Forelimb muscle (tissue), 1 donor: Measurements from ENCODE around the gene LAMB3. TPM values are rescaled to one million over a fixed set of nuclear protein-coding genes. Genes with fewer than 3 reads are reported as not detected.

ENCODE experiments used
- DNase-seq: peaks from one replicate; pipeline ENCODE4 v3.0.0-alpha.2; 2013; ENCODE audit warnings: low read depth
- polyA plus RNA-seq: library from polyadenylated mRNA; unstranded; fragments of 120-200 nt; gene quantifications from one replicate; pipeline ENCODE4 v1.2.1, GENCODE V29; 2013; ENCODE audit not compliant: insufficient read length

The LAMB3 gene
- polyA plus RNA-seq, 1 donor, result 0.70 TPM

GRCh38 chr1:209595599-209596285 lies 56.5 kb downstream of the LAMB3 start:
- DNase-seq, result no peak

GRCh38 chr1:209595028-209595427 lies 57.2 kb downstream of the LAMB3 start:
- no peak for DNase-seq

- DNase-seq, result no peak
These were observed 57.8 kb downstream of the LAMB3 start for GRCh38 chr1:209594440-209594839.

GRCh38 chr1:209593747-209594146 lies 58.5 kb downstream of the LAMB3 start:
- no peak for DNase-seq

GRCh38 chr1:209590405-209590804 lies 61.8 kb downstream of the LAMB3 start:
- no peak for DNase-seq

- DNase-seq, result no peak
These were observed 62.4 kb downstream of the LAMB3 start for GRCh38 chr1:209589863-209590262.

- no peak for DNase-seq
These were observed 62.8 kb downstream of the LAMB3 start for GRCh38 chr1:209589440-209589839.

GRCh38 chr1:209587789-209588188 lies 64.4 kb downstream of the LAMB3 start:
- no peak for DNase-seq

- no peak for DNase-seq
These were observed 65.9 kb downstream of the LAMB3 start for GRCh38 chr1:209586221-209586740.

GRCh38 chr1:209585672-209586071 lies 66.6 kb downstream of the LAMB3 start:
- DNase-seq, result no peak

GRCh38 chr1:209585197-209585596 lies 67.0 kb downstream of the LAMB3 start:
- DNase-seq, result no peak

- no peak for DNase-seq
These were observed 68.0 kb downstream of the LAMB3 start for GRCh38 chr1:209584231-209584672.

GRCh38 chr1:209583408-209583807 lies 68.8 kb downstream of the LAMB3 start, which contains the start of gene CAMK1G:
CAMK1G (plus strand) TSS chr1:209583714; CDS start chr1:209594984, 11,270 bp downstream.
- DNase-seq, result no peak

GRCh38 chr1:209580577-209580976 lies 71.6 kb downstream of the LAMB3 start:
- no peak for DNase-seq

- DNase-seq, result no peak
These were observed 74.9 kb downstream of the LAMB3 start for GRCh38 chr1:209577346-209577745.

- DNase-seq, result no peak
These were observed 75.6 kb downstream of the LAMB3 start for GRCh38 chr1:209576392-209577197.

GRCh38 chr1:209570743-209571142 lies 81.5 kb downstream of the LAMB3 start:
- no peak for DNase-seq

- DNase-seq, result no peak
These were observed 82.6 kb downstream of the LAMB3 start for GRCh38 chr1:209569455-209570207.

- no peak for DNase-seq
These were observed 84.5 kb downstream of the LAMB3 start for GRCh38 chr1:209567698-209568175.

GRCh38 chr1:209565759-209566678 lies 86.2 kb downstream of the LAMB3 start:
- peak; percentile 35 for DNase-seq
